GM13977 (cell line): Measurements from ENCODE around the gene GUCY1A2.

Experiments
- DNase-seq: peaks from one replicate; pipeline ENCODE4 v3.0.0; 2012; ENCODE audit warnings: low spot score
- CTCF ChIP-seq: IDR thresholded peaks from 2 replicates; pipeline ENCODE4 v1.5.1; 2012; ENCODE audit warnings: mild to moderate bottlenecking, control low read depth; ENCODE audit not compliant: insufficient read depth; ENCODE audit errors: extremely low read depth, missing control alignments
- in situ Hi-C: fragments of 300-500 bp; cut with MboI; formaldehyde crosslinking; loops from one replicate; pipeline ENCODE4 v1.12.0; 2022; ENCODE audit warnings: low sequenced_read_pairs, low pct_unique_long_range_greater_than_20kb, mixed read lengths, inconsistent platforms; ENCODE audit not compliant: unreplicated experiment

The GUCY1A2 gene

GRCh38 chr11:106624377-106624776, 393.9 kb downstream of the GUCY1A2 start:
- TF ChIP-seq CTCF, result no peak
- in situ Hi-C loops, result no loop called here
- no peak for DNase-seq
